Sigmoid colon (tissue), 4 donors: Measurements from ENCODE around the gene ULK3.

Source experiments
- EP300 ChIP-seq, 4 donors: sonication (generic); formaldehyde crosslinking; IDR thresholded peaks; one replicate each; pipeline ENCODE4 v1.6.1; 2017; ENCODE audit warnings: antibody characterized with exemption in 4 of 4
- POLR2A ChIP-seq, 2 donors: fragments of 450-650 bp; IDR thresholded peaks; one replicate each; pipeline ENCODE4 v1.6.1; 2016; ENCODE audit warnings: antibody characterized with exemption in 2 of 2, mild to moderate bottlenecking in 2 of 2, moderate library complexity in 2 of 2
- TF ChIP-seq, protein P1 (sequence below), 4 experiments: fragments of 450-650 bp in 3 of 4; fragments of 200-600 bp in 1 of 4; IDR thresholded peaks; one replicate each; pipeline ENCODE4 v1.5.1; 2016 to 2019; ENCODE audit warnings: antibody characterized with exemption in 4 of 4, mild to moderate bottlenecking in 3 of 4, moderate library complexity in 2 of 4

DNA sequence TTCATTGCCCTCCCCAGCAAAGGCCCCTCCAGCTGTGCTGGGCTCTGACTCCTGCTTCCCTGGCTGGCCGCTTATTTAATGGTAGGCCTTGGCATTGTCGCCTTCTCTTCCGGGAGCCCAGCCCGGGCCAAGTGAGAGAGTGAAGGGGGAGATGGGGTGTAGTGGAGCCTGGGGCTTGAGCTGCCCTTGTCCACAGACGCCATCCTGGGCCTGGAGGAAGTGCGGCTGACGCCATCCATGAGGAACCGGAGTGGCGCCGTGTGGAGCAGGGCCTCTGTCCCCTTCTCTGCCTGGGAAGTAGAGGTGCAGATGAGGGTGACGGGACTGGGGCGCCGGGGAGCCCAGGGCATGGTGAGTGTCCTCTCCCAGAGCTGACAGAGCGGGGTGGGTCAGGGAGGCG, 27.0 kb downstream of the ULK3 start:
- TF ChIP-seq POLR2A (IDR thresholded peaks at IDR 0.05) (no peak), EP300 (IDR thresholded peaks at IDR 0.05) (no peak)
- TF ChIP-seq, protein P1, sequence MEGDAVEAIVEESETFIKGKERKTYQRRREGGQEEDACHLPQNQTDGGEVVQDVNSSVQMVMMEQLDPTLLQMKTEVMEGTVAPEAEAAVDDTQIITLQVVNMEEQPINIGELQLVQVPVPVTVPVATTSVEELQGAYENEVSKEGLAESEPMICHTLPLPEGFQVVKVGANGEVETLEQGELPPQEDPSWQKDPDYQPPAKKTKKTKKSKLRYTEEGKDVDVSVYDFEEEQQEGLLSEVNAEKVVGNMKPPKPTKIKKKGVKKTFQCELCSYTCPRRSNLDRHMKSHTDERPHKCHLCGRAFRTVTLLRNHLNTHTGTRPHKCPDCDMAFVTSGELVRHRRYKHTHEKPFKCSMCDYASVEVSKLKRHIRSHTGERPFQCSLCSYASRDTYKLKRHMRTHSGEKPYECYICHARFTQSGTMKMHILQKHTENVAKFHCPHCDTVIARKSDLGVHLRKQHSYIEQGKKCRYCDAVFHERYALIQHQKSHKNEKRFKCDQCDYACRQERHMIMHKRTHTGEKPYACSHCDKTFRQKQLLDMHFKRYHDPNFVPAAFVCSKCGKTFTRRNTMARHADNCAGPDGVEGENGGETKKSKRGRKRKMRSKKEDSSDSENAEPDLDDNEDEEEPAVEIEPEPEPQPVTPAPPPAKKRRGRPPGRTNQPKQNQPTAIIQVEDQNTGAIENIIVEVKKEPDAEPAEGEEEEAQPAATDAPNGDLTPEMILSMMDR (IDR thresholded peaks at IDR 0.05), result no peak
